ENCODE results near the gene EIPR1.

Gene EIPR1

GRCh38 chr2:3411103-3411502 lies 33.5 kb upstream of the EIPR1 start:
- Histone ChIP-seq H4K91ac (ENCODE audit: low read depth, low read length) (no peak overlapping the region), H2BK5ac (ENCODE audit: low read depth, low read length, poor library complexity) (no peak overlapping the region), H2AK5ac (ENCODE audit: low read length) (no peak overlapping the region), H4K12ac (ENCODE audit: low read depth, low read length) (no peak overlapping the region), H3K36me3 (ENCODE audit: control insufficient read depth in 1 of 2, insufficient read depth in 2 of 2, low read length in 2 of 2) (peaks cover 8 to 10% of the 10 kb centered on the region in 2 experiments), H3K79me1 (ENCODE audit: low read length) (no peaks in the 10 kb centered on the region), H2AFZ (ENCODE audit: insufficient read depth, low read length, poor library complexity) (no peak overlapping the region), H3K79me2 (ENCODE audit: control insufficient read depth, insufficient read depth, low read length, poor library complexity) (no peaks in the 10 kb centered on the region), H2BK12ac (ENCODE audit: low read length) (no peak overlapping the region), H3K4me3 (ENCODE audit: low read depth, low read length) (no peak overlapping the region), H3K4me1 (ENCODE audit: control insufficient read depth in 1 of 2, insufficient read depth in 2 of 2, low read length in 2 of 2) (no peaks in the 10 kb centered on the region), H3K9ac (ENCODE audit: low read length) (no peak overlapping the region), H3K4me2 (ENCODE audit: low read length) (no peak overlapping the region), H3K4ac (ENCODE audit: low read depth, low read length) (no peak overlapping the region), H3K27me3 (ENCODE audit: insufficient read depth, low read length) (no peaks in the 10 kb centered on the region), H3K9me3 (ENCODE audit: insufficient read depth, low read depth, low read length) (no peaks in the 10 kb centered on the region), H3K14ac (ENCODE audit: low read length) (no peak overlapping the region), H4K8ac (ENCODE audit: low read depth, low read length) (no peak overlapping the region), H3K27ac (ENCODE audit: low read depth, low read length) (no peak overlapping the region), H3K23ac (ENCODE audit: low read length) (no peak overlapping the region), H3K18ac (ENCODE audit: low read length) (no peak overlapping the region), H2BK120ac (ENCODE audit: insufficient read depth, low read length, poor library complexity) (no peak overlapping the region)
- DNase-seq: no peak
- WGBS (ENCODE audit: extremely low coverage, insufficient coverage, insufficient read length): no CpG with 5 or more reads among the region's 3 CpGs

- no peak overlapping the region for H2BK5ac ChIP-seq (ENCODE audit: low read depth, low read length, poor library complexity)
- H3K4ac ChIP-seq (ENCODE audit: low read depth, low read length): no peak overlapping the region
- H3K9me3 ChIP-seq (ENCODE audit: insufficient read depth, low read depth, low read length): no peaks in the 10 kb centered on the region
- H3K23ac ChIP-seq (ENCODE audit: low read length): no peak overlapping the region
- H3K79me1 ChIP-seq (ENCODE audit: low read length): no peaks in the 10 kb centered on the region
- no peak overlapping the region for H3K18ac ChIP-seq (ENCODE audit: low read length)
- H3K9ac ChIP-seq (ENCODE audit: low read length): no peak overlapping the region
- no peak overlapping the region for H3K4me2 ChIP-seq (ENCODE audit: low read length)
- no peaks in the 10 kb centered on the region for H3K79me2 ChIP-seq (ENCODE audit: control insufficient read depth, insufficient read depth, low read length, poor library complexity)
- H2BK120ac ChIP-seq (ENCODE audit: insufficient read depth, low read length, poor library complexity): no peak overlapping the region
- no peak overlapping the region for H2AFZ ChIP-seq (ENCODE audit: insufficient read depth, low read length, poor library complexity)
- no peak overlapping the region for H3K14ac ChIP-seq (ENCODE audit: low read length)
- no peak overlapping the region for H3K4me3 ChIP-seq (ENCODE audit: low read depth, low read length)
- no peaks in the 10 kb centered on the region for H3K4me1 ChIP-seq (ENCODE audit: control insufficient read depth in 1 of 2, insufficient read depth in 2 of 2, low read length in 2 of 2)
- no CpG with 5 or more reads among the region's 12 CpGs for WGBS (ENCODE audit: extremely low coverage, insufficient coverage, insufficient read length)
- no peak overlapping the region for H4K8ac ChIP-seq (ENCODE audit: low read depth, low read length)
- H2BK12ac ChIP-seq (ENCODE audit: low read length): no peak overlapping the region
- H4K12ac ChIP-seq (ENCODE audit: low read depth, low read length): peak overlapping the region; percentile 63
- no peak for DNase-seq
- no peak overlapping the region for H3K27ac ChIP-seq (ENCODE audit: low read depth, low read length)
- H3K27me3 ChIP-seq (ENCODE audit: insufficient read depth, low read length): no peaks in the 10 kb centered on the region
- no peak overlapping the region for H4K91ac ChIP-seq (ENCODE audit: low read depth, low read length)
- H3K36me3 ChIP-seq (ENCODE audit: control insufficient read depth in 1 of 2, insufficient read depth in 2 of 2, low read length in 2 of 2): peaks cover 4 to 14% of the 10 kb centered on the region in 2 experiments
- no peak overlapping the region for H2AK5ac ChIP-seq (ENCODE audit: low read length)
Observed at GRCh38 chr2:3409627-3410170, 32.1 kb upstream of the EIPR1 start.

- H3K27ac ChIP-seq (ENCODE audit: low read depth, low read length): no peak overlapping the region
- H3K14ac ChIP-seq (ENCODE audit: low read length): no peak overlapping the region
- no peak overlapping the region for H3K4me3 ChIP-seq (ENCODE audit: low read depth, low read length)
- no peak overlapping the region for H3K4me2 ChIP-seq (ENCODE audit: low read length)
- no peak overlapping the region for H2AFZ ChIP-seq (ENCODE audit: insufficient read depth, low read length, poor library complexity)
- H3K79me2 ChIP-seq (ENCODE audit: control insufficient read depth, insufficient read depth, low read length, poor library complexity): no peaks in the 10 kb centered on the region
- H2BK12ac ChIP-seq (ENCODE audit: low read length): no peak overlapping the region
- H3K18ac ChIP-seq (ENCODE audit: low read length): peak overlapping the region; percentile 46
- peak overlapping the region; percentile 66 for H4K12ac ChIP-seq (ENCODE audit: low read depth, low read length)
- no peak overlapping the region for H3K4ac ChIP-seq (ENCODE audit: low read depth, low read length)
- no peak overlapping the region for H2BK5ac ChIP-seq (ENCODE audit: low read depth, low read length, poor library complexity)
- H3K23ac ChIP-seq (ENCODE audit: low read length): no peak overlapping the region
- H3K27me3 ChIP-seq (ENCODE audit: insufficient read depth, low read length): no peaks in the 10 kb centered on the region
- H4K8ac ChIP-seq (ENCODE audit: low read depth, low read length): no peak overlapping the region
- no peaks in the 10 kb centered on the region for H3K9me3 ChIP-seq (ENCODE audit: insufficient read depth, low read depth, low read length)
- H2BK120ac ChIP-seq (ENCODE audit: insufficient read depth, low read length, poor library complexity): no peak overlapping the region
- H3K4me1 ChIP-seq (ENCODE audit: control insufficient read depth in 1 of 2, insufficient read depth in 2 of 2, low read length in 2 of 2): no peaks in the 10 kb centered on the region
- no peak overlapping the region for H2AK5ac ChIP-seq (ENCODE audit: low read length)
- DNase-seq: no peak
- whole genome bisulfite sequencing (ENCODE audit: extremely low coverage, insufficient coverage, insufficient read length): no CpG with 5 or more reads among the region's 13 CpGs
- H3K36me3 ChIP-seq (ENCODE audit: control insufficient read depth in 1 of 2, insufficient read depth in 2 of 2, low read length in 2 of 2): peaks cover 4 to 13% of the 10 kb centered on the region in 2 experiments
- H3K9ac ChIP-seq (ENCODE audit: low read length): no peak overlapping the region
- no peak overlapping the region for H4K91ac ChIP-seq (ENCODE audit: low read depth, low read length)
- no peaks in the 10 kb centered on the region for H3K79me1 ChIP-seq (ENCODE audit: low read length)
Observed at GRCh38 chr2:3408781-3409180, 31.2 kb upstream of the EIPR1 start.

GRCh38 chr2:3406501-3406900 lies 28.9 kb upstream of the EIPR1 start:
- no peak overlapping the region for H4K8ac ChIP-seq (ENCODE audit: low read depth, low read length)
- no peak overlapping the region for H3K4ac ChIP-seq (ENCODE audit: low read depth, low read length)
- H3K27me3 ChIP-seq (ENCODE audit: insufficient read depth, low read length): no peaks in the 10 kb centered on the region
- H3K4me3 ChIP-seq (ENCODE audit: low read depth, low read length): no peak overlapping the region
- no peaks in the 10 kb centered on the region for H3K79me1 ChIP-seq (ENCODE audit: low read length)
- DNase-seq: no peak
- H3K4me2 ChIP-seq (ENCODE audit: low read length): no peak overlapping the region
- no peak overlapping the region for H4K91ac ChIP-seq (ENCODE audit: low read depth, low read length)
- no peak overlapping the region for H2BK120ac ChIP-seq (ENCODE audit: insufficient read depth, low read length, poor library complexity)
- H3K18ac ChIP-seq (ENCODE audit: low read length): no peak overlapping the region
- no CpG with 5 or more reads among the region's 3 CpGs for WGBS (ENCODE audit: extremely low coverage, insufficient coverage, insufficient read length)
- no peak overlapping the region for H3K9ac ChIP-seq (ENCODE audit: low read length)
- no peaks in the 10 kb centered on the region for H3K79me2 ChIP-seq (ENCODE audit: control insufficient read depth, insufficient read depth, low read length, poor library complexity)
- H3K4me1 ChIP-seq (ENCODE audit: control insufficient read depth in 1 of 2, insufficient read depth in 2 of 2, low read length in 2 of 2): no peaks in the 10 kb centered on the region
- no peaks in the 10 kb centered on the region for H3K9me3 ChIP-seq (ENCODE audit: insufficient read depth, low read depth, low read length)
- H2AFZ ChIP-seq (ENCODE audit: insufficient read depth, low read length, poor library complexity): no peak overlapping the region
- no peak overlapping the region for H3K27ac ChIP-seq (ENCODE audit: low read depth, low read length)
- H4K12ac ChIP-seq (ENCODE audit: low read depth, low read length): no peak overlapping the region
- H2BK5ac ChIP-seq (ENCODE audit: low read depth, low read length, poor library complexity): no peak overlapping the region
- no peak overlapping the region for H2BK12ac ChIP-seq (ENCODE audit: low read length)
- H3K36me3 ChIP-seq (ENCODE audit: control insufficient read depth in 1 of 2, insufficient read depth in 2 of 2, low read length in 2 of 2): peaks cover 7 to 16% of the 10 kb centered on the region in 2 experiments
- no peak overlapping the region for H2AK5ac ChIP-seq (ENCODE audit: low read length)
- no peak overlapping the region for H3K14ac ChIP-seq (ENCODE audit: low read length)
- no peak overlapping the region for H3K23ac ChIP-seq (ENCODE audit: low read length)
